PC-9 (cell line): ENCODE data around the gene FDX2. TPM values are rescaled to one million over a fixed set of nuclear protein-coding genes. Genes with fewer than 3 reads are reported as not detected.

Experiments used
- BruUV-seq: library from RNA; stranded (reverse); fragments of 400-500 nt; replicated peaks from 2 replicates; lab custom pipeline; 2021; lab: Mats Ljungman, UMichigan
- CTCF ChIA-PET: fragments of 300-600 bp; sonication (Branson Sonifier 250); formaldehyde crosslinking; loops from one replicate; lab custom pipeline; 2022; ENCODE audit warnings: antibody characterized with exemption; lab: Charles Lee
- POLR2A ChIA-PET: fragments of 300-600 bp; sonication (Branson Sonifier 250); formaldehyde crosslinking; loops from one replicate; lab custom pipeline; 2022; ENCODE audit warnings: antibody characterized with exemption; ENCODE audit not compliant: unreplicated experiment; lab: Charles Lee
- DNase-seq, 2 experiments: peaks; one replicate each; pipeline versions ENCODE4 v3.0.0 to v3.0.0-alpha.2; 2015 to 2022; ENCODE audit warnings: mixed read lengths in 1 of 2
- H2AFZ ChIP-seq: fragments of 200-600 bp; sonication (generic); 2 replicates; pipeline ENCODE4 v1.8.1; 2017; ENCODE audit warnings: antibody characterized with exemption
- H3F3A ChIP-seq: fragments of 200-600 bp; sonication (generic); 2 replicates; pipeline ENCODE4 v1.8.1; 2017; ENCODE audit warnings: antibody characterized with exemption, mild to moderate bottlenecking, low read depth; ENCODE audit not compliant: insufficient read depth
- H3K27ac ChIP-seq: fragments of 200-600 bp; sonication (generic); 2 replicates; pipeline ENCODE4 v1.6.1; 2016; ENCODE audit warnings: mixed run types
- H3K27me3 ChIP-seq: fragments of 200-600 bp; sonication (generic); 2 replicates; pipeline ENCODE4 v1.6.1; 2016; ENCODE audit warnings: low read depth, mixed run types; ENCODE audit not compliant: insufficient read depth
- H3K36me3 ChIP-seq: fragments of 200-600 bp; sonication (generic); 2 replicates; pipeline ENCODE4 v1.6.1; 2016; ENCODE audit warnings: low read depth, mixed run types
- H3K4me1 ChIP-seq: fragments of 200-600 bp; sonication (generic); replicated peaks from 2 replicates; pipeline ENCODE4 v1.6.1; 2016; ENCODE audit warnings: mixed run types; ENCODE audit not compliant: insufficient read depth
- H3K4me2 ChIP-seq: fragments of 200-600 bp; sonication (generic); 2 replicates; pipeline ENCODE4 v1.6.1; 2017; ENCODE audit warnings: mixed run types
- H3K4me3 ChIP-seq: fragments of 200-600 bp; sonication (generic); 2 replicates; pipeline ENCODE4 v1.6.1; 2016; ENCODE audit warnings: mixed run types
- H3K79me2 ChIP-seq: fragments of 200-600 bp; sonication (generic); 2 replicates; pipeline ENCODE4 v1.6.1; 2017; ENCODE audit warnings: low read depth, mixed run types
- H3K9me2 ChIP-seq: fragments of 200-600 bp; sonication (generic); 2 replicates; pipeline ENCODE4 v1.8.1; 2017; ENCODE audit warnings: mild to moderate bottlenecking; ENCODE audit not compliant: insufficient read depth
- H3K9me3 ChIP-seq: fragments of 200-600 bp; sonication (generic); 2 replicates; pipeline ENCODE4 v1.8.1; 2016; ENCODE audit warnings: low read depth; ENCODE audit not compliant: insufficient read depth
- H4K20me1 ChIP-seq: fragments of 200-600 bp; sonication (generic); 2 replicates; pipeline ENCODE4 v1.8.1; 2017; ENCODE audit not compliant: insufficient read depth
- EZH2 ChIP-seq: fragments of 200-600 bp; sonication (generic); IDR thresholded peaks from 2 replicates; pipeline ENCODE4 v1.8.0; 2017; ENCODE audit warnings: antibody characterized with exemption, low read depth
- intact Hi-C: fragments of 100-400 bp; cut with micrococcal nuclease; formaldehyde crosslinking; loops from one replicate; pipeline ENCODE4 v1.10.0; 2022; ENCODE audit not compliant: unreplicated experiment
- total RNA-seq: library from RNA; stranded (reverse); gene quantifications from 2 replicates; pipeline ENCODE4 v1.2.3, GENCODE V29; 2021
- TF ChIP-seq, protein P1 (sequence below): fragments of 200-600 bp; sonication (generic); conservative IDR thresholded peaks from 2 replicates; pipeline ENCODE4 v1.6.1; 2017; ENCODE audit warnings: mixed run types, antibody characterized with exemption, mild to moderate bottlenecking, moderate library complexity

FDX2 gene
- total RNA-seq, 1 experiment from 2014 or later: 23.1 TPM

DNA sequence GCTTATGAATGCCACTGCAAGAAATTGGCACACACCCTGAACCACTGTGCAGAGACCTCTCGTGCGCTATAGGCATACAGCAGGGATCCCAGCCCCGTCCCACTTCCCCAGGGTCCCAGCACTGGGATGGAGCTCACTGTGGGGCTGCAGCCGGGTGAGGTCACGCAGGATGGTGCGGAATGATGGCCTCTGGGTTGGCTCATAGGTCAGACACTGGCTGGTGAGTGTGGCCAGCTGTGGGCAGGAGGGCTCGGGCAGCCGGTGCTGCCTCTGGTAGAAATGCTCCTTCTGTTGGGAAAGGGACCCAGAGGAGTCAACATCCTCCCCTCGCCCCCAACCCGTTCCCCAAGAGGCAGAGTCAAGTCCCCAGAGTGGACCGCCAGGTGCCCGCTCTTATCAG is 40.6 kb upstream of the FDX2 start:
- ChIA-PET POLR2A (no interaction called here), CTCF (no interaction called here)

GRCh38 chr19:10353793-10354391 is 38.1 kb upstream of the FDX2 start:
- CTCF ChIA-PET: no interaction called here

More for the DNA sequence above, 40.6 kb upstream of the FDX2 start:
- Histone ChIP-seq H3K4me1 (no peaks in the 10 kb centered on the region), H2AFZ (no peak overlapping the region), H3F3A (no peaks in the 10 kb centered on the region), H3K27ac (no peak overlapping the region), H3K4me3 (no peak overlapping the region), H3K9me2 (no peaks in the 10 kb centered on the region), H3K9me3 (no peaks in the 10 kb centered on the region), H3K27me3 (no peaks in the 10 kb centered on the region), H3K4me2 (no peak overlapping the region), H3K79me2 (no peaks in the 10 kb centered on the region), H4K20me1 (no peaks in the 10 kb centered on the region), H3K36me3 (peaks cover 13% of the 10 kb centered on the region; the same call in 1 of the 2 replicates)
- TF ChIP-seq, protein P1, sequence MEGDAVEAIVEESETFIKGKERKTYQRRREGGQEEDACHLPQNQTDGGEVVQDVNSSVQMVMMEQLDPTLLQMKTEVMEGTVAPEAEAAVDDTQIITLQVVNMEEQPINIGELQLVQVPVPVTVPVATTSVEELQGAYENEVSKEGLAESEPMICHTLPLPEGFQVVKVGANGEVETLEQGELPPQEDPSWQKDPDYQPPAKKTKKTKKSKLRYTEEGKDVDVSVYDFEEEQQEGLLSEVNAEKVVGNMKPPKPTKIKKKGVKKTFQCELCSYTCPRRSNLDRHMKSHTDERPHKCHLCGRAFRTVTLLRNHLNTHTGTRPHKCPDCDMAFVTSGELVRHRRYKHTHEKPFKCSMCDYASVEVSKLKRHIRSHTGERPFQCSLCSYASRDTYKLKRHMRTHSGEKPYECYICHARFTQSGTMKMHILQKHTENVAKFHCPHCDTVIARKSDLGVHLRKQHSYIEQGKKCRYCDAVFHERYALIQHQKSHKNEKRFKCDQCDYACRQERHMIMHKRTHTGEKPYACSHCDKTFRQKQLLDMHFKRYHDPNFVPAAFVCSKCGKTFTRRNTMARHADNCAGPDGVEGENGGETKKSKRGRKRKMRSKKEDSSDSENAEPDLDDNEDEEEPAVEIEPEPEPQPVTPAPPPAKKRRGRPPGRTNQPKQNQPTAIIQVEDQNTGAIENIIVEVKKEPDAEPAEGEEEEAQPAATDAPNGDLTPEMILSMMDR: no peak
- TF ChIP-seq EZH2: no peak
- intact Hi-C loops: no loop called here
- no TSS peak for BruUV-seq
- DNase-seq: no peak

GRCh38 chr19:10352764-10353671 is 37.2 kb upstream of the FDX2 start:
- H3K36me3 ChIP-seq: peaks cover 13% of the 10 kb centered on the region; the same call in 1 of the 2 replicates
- BruUV-seq: no TSS peak
- POLR2A ChIA-PET: no interaction called here

More at GRCh38 chr19:10353793-10354391, 38.1 kb upstream of the FDX2 start:
- TF ChIP-seq EZH2: no peak
- TF ChIP-seq, protein P1: no peak
- Histone ChIP-seq H3K9me3 (no peaks in the 10 kb centered on the region), H2AFZ (no peak overlapping the region), H4K20me1 (no peaks in the 10 kb centered on the region), H3K4me3 (no peak overlapping the region), H3K36me3 (peaks cover 13% of the 10 kb centered on the region; the same call in 1 of the 2 replicates), H3K79me2 (no peaks in the 10 kb centered on the region), H3K27ac (no peak overlapping the region), H3F3A (peaks cover 7% of the 10 kb centered on the region; the same call in 1 of the 2 replicates), H3K4me2 (no peak overlapping the region), H3K9me2 (no peaks in the 10 kb centered on the region), H3K27me3 (no peaks in the 10 kb centered on the region), H3K4me1 (no peaks in the 10 kb centered on the region)
- DNase-seq: no peak
- intact Hi-C loops: no loop called here
- POLR2A ChIA-PET: no interaction called here
- no TSS peak for BruUV-seq

More at GRCh38 chr19:10352764-10353671, 37.2 kb upstream of the FDX2 start:
- H3K79me2 ChIP-seq: no peaks in the 10 kb centered on the region
- no peak overlapping the region for H3K27ac ChIP-seq
- H3K4me2 ChIP-seq: no peak overlapping the region
- H3K27me3 ChIP-seq: no peaks in the 10 kb centered on the region
- no peaks in the 10 kb centered on the region for H3K9me2 ChIP-seq
- H4K20me1 ChIP-seq: no peaks in the 10 kb centered on the region
- no peaks in the 10 kb centered on the region for H3K9me3 ChIP-seq
- intact Hi-C loops: no loop called here
- no peak overlapping the region for H3K4me3 ChIP-seq
- H2AFZ ChIP-seq: no peak overlapping the region
- H3K4me1 ChIP-seq: no peaks in the 10 kb centered on the region
- peaks cover 9% of the 10 kb centered on the region; the same call in 1 of the 2 replicates for H3F3A ChIP-seq
- CTCF ChIA-PET: no interaction called here
- DNase-seq: no peak
- TF ChIP-seq, protein P1: no peak
- TF ChIP-seq EZH2: no peak
